Measurements from ENCODE around the gene C2CD2.

GRCh38 chr21:41873005-41873404 lies 80.8 kb downstream of the C2CD2 start:
- TF ChIP-seq, protein P1, sequence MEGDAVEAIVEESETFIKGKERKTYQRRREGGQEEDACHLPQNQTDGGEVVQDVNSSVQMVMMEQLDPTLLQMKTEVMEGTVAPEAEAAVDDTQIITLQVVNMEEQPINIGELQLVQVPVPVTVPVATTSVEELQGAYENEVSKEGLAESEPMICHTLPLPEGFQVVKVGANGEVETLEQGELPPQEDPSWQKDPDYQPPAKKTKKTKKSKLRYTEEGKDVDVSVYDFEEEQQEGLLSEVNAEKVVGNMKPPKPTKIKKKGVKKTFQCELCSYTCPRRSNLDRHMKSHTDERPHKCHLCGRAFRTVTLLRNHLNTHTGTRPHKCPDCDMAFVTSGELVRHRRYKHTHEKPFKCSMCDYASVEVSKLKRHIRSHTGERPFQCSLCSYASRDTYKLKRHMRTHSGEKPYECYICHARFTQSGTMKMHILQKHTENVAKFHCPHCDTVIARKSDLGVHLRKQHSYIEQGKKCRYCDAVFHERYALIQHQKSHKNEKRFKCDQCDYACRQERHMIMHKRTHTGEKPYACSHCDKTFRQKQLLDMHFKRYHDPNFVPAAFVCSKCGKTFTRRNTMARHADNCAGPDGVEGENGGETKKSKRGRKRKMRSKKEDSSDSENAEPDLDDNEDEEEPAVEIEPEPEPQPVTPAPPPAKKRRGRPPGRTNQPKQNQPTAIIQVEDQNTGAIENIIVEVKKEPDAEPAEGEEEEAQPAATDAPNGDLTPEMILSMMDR (optimal IDR thresholded peaks at IDR 0.05 in 1 of 3, IDR thresholded peaks at IDR 0.05 in 1 of 3, conservative IDR thresholded peaks at IDR 0.05 in 1 of 3; ENCODE audit: extremely low read depth in 1 of 3, insufficient read depth in 2 of 3, low read length in 3 of 3), result no peak
- no peak for TF ChIP-seq EZH2 (IDR thresholded peaks at IDR 0.05; ENCODE audit: low read length)
